A549 (cell line): Measurements from ENCODE around the gene SLC39A13. TPM values are rescaled to one million over a fixed set of nuclear protein-coding genes. Genes with fewer than 3 reads are reported as not detected.
A peak's percentile ranks its signal among the peaks of the same experiment; 100 is the strongest.

Source experiments
- ATAC-seq, 2 experiments: fragments of 200-7000 bp in 1 of 2; fragments of >200 bp in 1 of 2; cut with Nextera tagmentation in 1 of 2; cut with Tn5 transposase in 1 of 2; 3 replicates each; pipeline versions ENCODE4 v1.8.0 to v1.9.1; 2018 to 2020; ENCODE audit warnings: mild to moderate bottlenecking in 1 of 2, moderate library complexity in 1 of 2
- CTCF ChIA-PET: fragments of 300-600 bp; sonication (Branson Sonifier 250); formaldehyde crosslinking; extraction: SDS; loops from one replicate; lab custom pipeline; 2021; ENCODE audit warnings: antibody characterized with exemption, inconsistent platforms; lab: Yijun Ruan, JAX
- POLR2A ChIA-PET: fragments of 350-600 bp; formaldehyde crosslinking; extraction: SDS; loops from one replicate; lab custom pipeline; 2021; ENCODE audit warnings: antibody characterized with exemption, inconsistent platforms; lab: Yijun Ruan, JAX
- DNase-seq, 2 experiments: peaks; one replicate each; pipeline versions ENCODE4 v3.0.0 to v3.0.0-alpha.2; 2011 to 2016; ENCODE audit warnings: low read depth in 1 of 2, low spot score in 1 of 2
- FAIRE-seq: peaks from 2 replicates; lab custom pipeline; 2011; peaks lifted over from hg19 to GRCh38; lab: Jason Lieb, UNC
- H3K27ac ChIP-seq, 2 experiments: fragments of >200 bp; sonication (Bioruptor Twin); formaldehyde crosslinking; 3 replicates each; pipeline ENCODE4 v1.5.1; 2016 to 2017
- H3K4me1 ChIP-seq: fragments of >200 bp; sonication (Bioruptor Twin); formaldehyde crosslinking; 3 replicates; pipeline ENCODE4 v1.6.1; 2016
- H3K4me2 ChIP-seq: fragments of >200 bp; sonication (Bioruptor Twin); formaldehyde crosslinking; 3 replicates; pipeline ENCODE4 v1.6.1; 2016
- H3K4me3 ChIP-seq: fragments of >200 bp; sonication (Bioruptor Twin); formaldehyde crosslinking; 3 replicates; pipeline ENCODE4 v1.5.1; 2016
- H3K9me3 ChIP-seq: fragments of >200 bp; sonication (Bioruptor Twin); formaldehyde crosslinking; 3 replicates; pipeline ENCODE4 v1.6.1; 2016
- CEBPB ChIP-seq, 2 experiments: fragments of >200 bp in 1 of 2; sonication (Bioruptor Twin) in 1 of 2; formaldehyde crosslinking in 1 of 2; IDR thresholded peaks; 2 replicates each; pipeline ENCODE4 v1.6.1; 2012 to 2016
- ELK1 ChIP-seq: fragments of 150-350 bp; IDR thresholded peaks from 2 replicates; pipeline ENCODE4 v1.6.1; 2014; ENCODE audit warnings: low read depth, mild to moderate bottlenecking, low read length
- GATA3 ChIP-seq: IDR thresholded peaks from 2 replicates; pipeline ENCODE4 v1.6.1; 2012; ENCODE audit warnings: borderline replicate concordance
- HEYL ChIP-seq: fragments of 250-450 bp; sonication (Bioruptor Pico); IDR thresholded peaks from 2 replicates; pipeline ENCODE4 v1.8.0; 2021; ENCODE audit warnings: mild to moderate bottlenecking, moderate library complexity
- HOXA7 ChIP-seq: fragments of 250-450 bp; sonication (Bioruptor Pico); IDR thresholded peaks from 2 replicates; pipeline ENCODE4 v1.5.0; 2020; ENCODE audit warnings: mild to moderate bottlenecking, moderate library complexity
- HOXB5 ChIP-seq: fragments of 250-450 bp; sonication (Bioruptor Pico); IDR thresholded peaks from 2 replicates; pipeline ENCODE4 v1.5.0; 2020; ENCODE audit warnings: mild to moderate bottlenecking, moderate library complexity
- KDM1A ChIP-seq: fragments of 200-600 bp; sonication (generic); IDR thresholded peaks from 2 replicates; pipeline ENCODE4 v1.6.1; 2016; ENCODE audit warnings: low read depth, mild to moderate bottlenecking
- MAFK ChIP-seq: fragments of 450-650 bp; IDR thresholded peaks from 2 replicates; pipeline ENCODE4 v1.6.1; 2014; ENCODE audit not compliant: partially characterized antibody
- MYC ChIP-seq: IDR thresholded peaks from 2 replicates; pipeline ENCODE4 v1.6.1; 2012; ENCODE audit warnings: mild to moderate bottlenecking, inconsistent platforms, low read length, improper control_type of control experiment, borderline replicate concordance
- NFE2L2 ChIP-seq: fragments of 150-350 bp; conservative IDR thresholded peaks from 2 replicates; pipeline ENCODE4 v1.6.1; 2014; ENCODE audit warnings: low read length
- RAD21 ChIP-seq, 2 experiments: fragments of >200 bp in 1 of 2; sonication (Bioruptor Twin) in 1 of 2; formaldehyde crosslinking in 1 of 2; IDR thresholded peaks in 1 of 2; conservative IDR thresholded peaks in 1 of 2; 2 replicates in 1 of 2; 3 replicates in 1 of 2; pipeline ENCODE4 v1.6.1; 2012 to 2018; ENCODE audit warnings: inconsistent platforms in 1 of 2
- USF2 ChIP-seq: fragments of 450-650 bp; IDR thresholded peaks from 2 replicates; pipeline ENCODE4 v1.6.1; 2014; ENCODE audit warnings: antibody characterized with exemption
- ZFP36 ChIP-seq: fragments of 450-650 bp; IDR thresholded peaks from 2 replicates; pipeline ENCODE4 v1.6.1; 2014; ENCODE audit warnings: borderline replicate concordance; ENCODE audit not compliant: partially characterized antibody
- WGBS: methylation state at CpG from one replicate; pipeline ENCODE4 v1.1.6; 2017; ENCODE audit errors: missing lambda C conversion rate; 5-methylcytosine and 5-hydroxymethylcytosine counted together
- polyA plus RNA-seq, 4 experiments: library from polyadenylated mRNA; depleted of rRNA in 3 of 4; stranded (reverse); fragments of >200 nt; fragmentation: RNase III in 1 of 4; extraction: RNeasy Plus Mini Kit Qiagen cat#74134 plus additional on column Dnase treatment in 1 of 4; gene quantifications; 2 replicates in 3 of 4; 3 replicates in 1 of 4; pipeline ENCODE4 v1.2.3, GENCODE V29; 2011 to 2017
- TF ChIP-seq, protein P1 (sequence below): fragments of >200 bp; sonication (Bioruptor Twin); formaldehyde crosslinking; IDR thresholded peaks from 3 replicates; pipeline ENCODE4 v1.5.1; 2016

SLC39A13 gene
- polyA plus RNA-seq, 2 of the 4 experiments (the other 2 are of a cell fraction) = 10.8 to 35.2 TPM

DNA sequence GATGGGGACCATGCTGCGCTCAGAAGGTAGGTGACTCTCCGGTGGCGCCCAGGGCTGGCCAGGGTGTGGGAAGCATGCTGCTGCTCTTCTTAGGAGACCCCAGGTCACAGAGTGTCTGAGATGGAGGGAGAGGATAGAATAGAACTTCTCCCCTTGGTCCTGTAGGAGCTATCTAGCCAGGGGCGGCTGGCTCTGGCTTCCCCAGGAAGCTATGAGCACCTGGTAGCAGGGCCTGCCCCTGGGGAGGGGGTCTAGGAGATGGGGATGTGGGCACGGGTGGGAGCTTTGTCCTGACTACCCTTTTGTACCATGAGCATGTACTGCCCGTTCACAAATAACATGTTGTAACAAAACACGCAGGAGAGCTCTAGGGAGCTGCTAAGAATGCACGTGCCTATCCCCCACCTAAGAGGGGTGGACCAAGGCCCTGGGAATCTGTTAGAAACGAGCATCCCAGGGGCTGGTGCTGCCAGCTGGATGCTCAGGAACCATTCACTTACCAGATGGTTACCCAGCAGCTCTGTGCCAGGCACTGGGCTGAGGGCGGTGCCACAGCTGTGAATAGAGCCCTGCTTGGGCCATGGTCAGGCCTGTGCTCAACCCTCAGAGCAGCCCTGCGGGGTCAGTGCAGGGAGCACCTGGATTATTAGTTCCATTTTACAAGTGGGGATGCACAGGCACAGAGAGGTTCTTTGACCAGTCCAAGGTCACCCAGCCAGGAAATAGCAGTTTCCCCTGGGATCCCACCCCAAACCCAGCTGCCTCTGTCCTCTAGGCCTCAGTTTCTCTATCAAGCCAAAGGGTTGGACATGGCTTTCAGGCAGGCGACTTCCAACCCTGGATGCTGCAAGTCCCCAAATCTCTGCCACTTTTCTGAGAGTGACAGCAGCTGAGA is 2.2 kb downstream of the SLC39A13 start:
- ChIA-PET CTCF (interaction anchor here (0.9 to 8.0 kb wide), 10 partner anchors 11 to 235 kb away, joined by 3 to 96 read pairs (median 5); partner anchors contain the start of genes PSMC3 and SPI1), POLR2A (no interaction called here)
- DNase-seq = no peak
- peaks cover 19% of the 10 kb centered on the region for H3K4me1 ChIP-seq
- no peak overlapping the region for H3K27ac ChIP-seq
- H3K4me2 ChIP-seq = no peak overlapping the region; the same call in 2 of the 3 replicates
- 85% methylated on average over 11 of the region's 12 CpGs for WGBS
- no peak for FAIRE-seq
- no peaks in the 10 kb centered on the region for H3K9me3 ChIP-seq
- H3K4me3 ChIP-seq = no peak overlapping the region
- peak; percentile 9 for TF ChIP-seq ZFP36
- peak; percentile 34; the same call in 1 of the 2 replicates for TF ChIP-seq KDM1A
- no peak for TF ChIP-seq RAD21 (conservative IDR thresholded peaks at IDR 0.05 in 1 of 2, IDR thresholded peaks at IDR 0.05 in 1 of 2)
- ATAC-seq = no peak

GRCh38 chr11:47411884-47412746 is 3.7 kb downstream of the SLC39A13 start:
- peaks cover 26% of the 10 kb centered on the region for H3K4me1 ChIP-seq
- no peak for TF ChIP-seq MYC
- TF ChIP-seq, protein P1, sequence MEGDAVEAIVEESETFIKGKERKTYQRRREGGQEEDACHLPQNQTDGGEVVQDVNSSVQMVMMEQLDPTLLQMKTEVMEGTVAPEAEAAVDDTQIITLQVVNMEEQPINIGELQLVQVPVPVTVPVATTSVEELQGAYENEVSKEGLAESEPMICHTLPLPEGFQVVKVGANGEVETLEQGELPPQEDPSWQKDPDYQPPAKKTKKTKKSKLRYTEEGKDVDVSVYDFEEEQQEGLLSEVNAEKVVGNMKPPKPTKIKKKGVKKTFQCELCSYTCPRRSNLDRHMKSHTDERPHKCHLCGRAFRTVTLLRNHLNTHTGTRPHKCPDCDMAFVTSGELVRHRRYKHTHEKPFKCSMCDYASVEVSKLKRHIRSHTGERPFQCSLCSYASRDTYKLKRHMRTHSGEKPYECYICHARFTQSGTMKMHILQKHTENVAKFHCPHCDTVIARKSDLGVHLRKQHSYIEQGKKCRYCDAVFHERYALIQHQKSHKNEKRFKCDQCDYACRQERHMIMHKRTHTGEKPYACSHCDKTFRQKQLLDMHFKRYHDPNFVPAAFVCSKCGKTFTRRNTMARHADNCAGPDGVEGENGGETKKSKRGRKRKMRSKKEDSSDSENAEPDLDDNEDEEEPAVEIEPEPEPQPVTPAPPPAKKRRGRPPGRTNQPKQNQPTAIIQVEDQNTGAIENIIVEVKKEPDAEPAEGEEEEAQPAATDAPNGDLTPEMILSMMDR = peak; percentile 66
- peak; percentile 23 to 48; a peak in 2 of 5 replicates for TF ChIP-seq RAD21 (conservative IDR thresholded peaks at IDR 0.05 in 1 of 2, IDR thresholded peaks at IDR 0.05 in 1 of 2)
- TF ChIP-seq, all 56 proteins: peak for 2
- ChIA-PET POLR2A (interaction anchor here (0.6 to 1.0 kb wide), 5 partner anchors 9 to 571 kb away, joined by 3 to 7 read pairs (median 6); partner anchors contain the start of gene PSMC3), CTCF (interaction anchor here (0.6 to 8.0 kb wide), 24 partner anchors 8 to 498 kb away, joined by 3 to 96 read pairs (median 4); partner anchors contain the start of genes PSMC3 and SPI1)
- H3K9me3 ChIP-seq = no peaks in the 10 kb centered on the region
- no peak overlapping the region for H3K4me3 ChIP-seq
- FAIRE-seq (no peak), ATAC-seq (peak in 1 of 2 experiments; percentile 46; a peak in 3 of 6 replicates), DNase-seq (peak; percentile 68 to 75)
- no peak overlapping the region for H3K27ac ChIP-seq
- 76% methylated on average over 8 of the region's 12 CpGs for WGBS
- no peak overlapping the region for H3K4me2 ChIP-seq

DNA sequence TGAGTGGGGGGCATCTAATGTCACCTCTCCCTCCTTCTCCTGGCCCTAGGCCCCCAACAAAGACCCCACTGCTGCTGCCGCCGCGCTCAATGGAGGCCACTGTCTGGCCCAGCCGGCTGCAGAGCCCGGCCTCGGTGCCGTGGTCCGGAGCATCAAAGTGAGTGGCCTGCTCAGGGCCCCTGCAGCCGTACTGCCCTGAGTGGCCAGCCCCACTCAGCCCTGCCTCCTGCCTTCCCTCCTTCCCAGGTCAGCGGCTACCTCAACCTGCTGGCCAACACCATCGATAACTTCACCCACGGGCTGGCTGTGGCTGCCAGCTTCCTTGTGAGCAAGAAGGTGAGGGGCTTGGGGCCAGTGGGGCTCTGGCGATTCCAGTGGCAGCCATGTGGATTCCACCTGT is 5.0 kb downstream of the SLC39A13 start:
- TF ChIP-seq GATA3 (no peak), ELK1 (no peak), MAFK (no peak), HOXA7 (CRISPR knock-in tag) (no peak), HEYL (CRISPR knock-in tag) (no peak), NFE2L2 (no peak), CEBPB (IDR thresholded peaks at IDR 0.05) (no peak), HOXB5 (CRISPR knock-in tag) (no peak), USF2 (no peak)
- TF ChIP-seq, protein P1 = no peak
- TF ChIP-seq, all 56 proteins: peak for 0
- ATAC-seq (no peak), FAIRE-seq (no peak), DNase-seq (no peak)
- 89% methylated on average over 13 of the region's 13 CpGs for WGBS
- Histone ChIP-seq H3K9me3 (no peaks in the 10 kb centered on the region), H3K4me2 (no peak overlapping the region), H3K4me1 (peaks cover 20% of the 10 kb centered on the region), H3K27ac (no peak overlapping the region), H3K4me3 (no peak overlapping the region)
- CTCF ChIA-PET = interaction anchor here (4.8 to 8.0 kb wide), 2 partner anchors 11 to 40 kb away, joined by 26 to 75 read pairs; partner anchors contain the start of gene PSMC3
- POLR2A ChIA-PET = no interaction called here
